ENCODE results near the gene CIPC. TPM values are rescaled to one million over a fixed set of nuclear protein-coding genes. Genes with fewer than 3 reads are reported as not detected.
A peak's percentile ranks its signal among the peaks of the same experiment; 100 is the strongest.

CIPC gene
- total RNA-seq, 1 donor from 2014 or later: 25.6 TPM

DNA sequence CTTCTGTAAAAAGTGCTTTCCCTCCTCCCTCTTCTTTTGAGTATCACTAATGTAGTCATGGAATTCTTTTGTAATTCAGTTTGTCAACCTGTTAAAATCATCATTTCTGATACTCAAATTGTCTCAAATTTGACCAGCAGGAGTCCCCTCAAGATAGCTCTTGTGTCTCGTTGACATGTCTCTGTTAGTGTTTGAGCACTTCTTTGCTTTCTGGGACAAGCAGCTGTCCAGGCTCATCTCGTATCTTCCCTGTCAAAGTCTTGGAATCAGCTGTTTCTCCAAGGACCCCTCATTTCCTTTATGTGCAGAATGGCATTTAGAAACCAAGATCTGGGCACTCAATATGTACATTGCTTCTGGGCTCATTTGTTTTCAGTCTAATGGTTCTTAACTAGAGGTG lies 10.7 kb downstream of the CIPC start:
- Mint-ChIP-seq H3K27me3 (no peaks in the 10 kb centered on the region), H3K36me3 (ENCODE audit: insufficient read depth) (peaks cover 22% of the 10 kb centered on the region), H3K27ac (no peak overlapping the region), H3K4me1 (ENCODE audit: low read depth) (peaks cover 20% of the 10 kb centered on the region), H3K9me3 (ENCODE audit: low read depth) (no peaks in the 10 kb centered on the region), H3K4me3 (ENCODE audit: low read depth) (no peak overlapping the region)
- DNase-seq (ENCODE audit: low spot score, unreplicated experiment): no peak
- TF ChIP-seq, protein P1, sequence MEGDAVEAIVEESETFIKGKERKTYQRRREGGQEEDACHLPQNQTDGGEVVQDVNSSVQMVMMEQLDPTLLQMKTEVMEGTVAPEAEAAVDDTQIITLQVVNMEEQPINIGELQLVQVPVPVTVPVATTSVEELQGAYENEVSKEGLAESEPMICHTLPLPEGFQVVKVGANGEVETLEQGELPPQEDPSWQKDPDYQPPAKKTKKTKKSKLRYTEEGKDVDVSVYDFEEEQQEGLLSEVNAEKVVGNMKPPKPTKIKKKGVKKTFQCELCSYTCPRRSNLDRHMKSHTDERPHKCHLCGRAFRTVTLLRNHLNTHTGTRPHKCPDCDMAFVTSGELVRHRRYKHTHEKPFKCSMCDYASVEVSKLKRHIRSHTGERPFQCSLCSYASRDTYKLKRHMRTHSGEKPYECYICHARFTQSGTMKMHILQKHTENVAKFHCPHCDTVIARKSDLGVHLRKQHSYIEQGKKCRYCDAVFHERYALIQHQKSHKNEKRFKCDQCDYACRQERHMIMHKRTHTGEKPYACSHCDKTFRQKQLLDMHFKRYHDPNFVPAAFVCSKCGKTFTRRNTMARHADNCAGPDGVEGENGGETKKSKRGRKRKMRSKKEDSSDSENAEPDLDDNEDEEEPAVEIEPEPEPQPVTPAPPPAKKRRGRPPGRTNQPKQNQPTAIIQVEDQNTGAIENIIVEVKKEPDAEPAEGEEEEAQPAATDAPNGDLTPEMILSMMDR (IDR thresholded peaks at IDR 0.05; ENCODE audit: unreplicated experiment): no peak

DNA sequence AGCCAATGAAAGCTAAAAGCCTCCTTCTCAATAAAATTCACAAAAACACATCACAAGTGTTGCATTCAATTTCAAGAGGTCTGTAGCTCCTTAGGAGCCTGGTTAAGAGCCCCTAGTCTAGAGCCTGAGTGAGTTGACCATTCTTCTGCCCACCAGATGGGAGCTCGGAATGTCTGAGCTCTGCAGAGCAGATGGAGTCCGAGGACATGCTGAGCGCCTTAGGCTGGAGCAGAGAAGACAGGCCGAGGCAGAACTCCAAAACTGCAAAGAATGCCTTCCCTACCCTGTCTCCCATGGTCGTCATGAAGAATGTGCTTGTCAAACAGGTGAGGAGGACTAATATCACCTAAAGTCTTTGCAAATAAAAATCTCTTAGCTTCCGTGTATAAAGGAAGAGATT lies 11.6 kb downstream of the CIPC start:
- no peaks in the 10 kb centered on the region for H3K9me3 Mint-ChIP-seq (ENCODE audit: low read depth)
- TF ChIP-seq, protein P1 (IDR thresholded peaks at IDR 0.05; ENCODE audit: unreplicated experiment): no peak
- peak overlapping the region; percentile 71 for H3K27ac Mint-ChIP-seq
- H3K27me3 Mint-ChIP-seq: no peaks in the 10 kb centered on the region
- DNase-seq (ENCODE audit: low spot score, unreplicated experiment): no peak
- no peak overlapping the region for H3K4me3 Mint-ChIP-seq (ENCODE audit: low read depth)
- peaks cover 16% of the 10 kb centered on the region for H3K4me1 Mint-ChIP-seq (ENCODE audit: low read depth)
- peaks cover 30% of the 10 kb centered on the region for H3K36me3 Mint-ChIP-seq (ENCODE audit: insufficient read depth)

DNA sequence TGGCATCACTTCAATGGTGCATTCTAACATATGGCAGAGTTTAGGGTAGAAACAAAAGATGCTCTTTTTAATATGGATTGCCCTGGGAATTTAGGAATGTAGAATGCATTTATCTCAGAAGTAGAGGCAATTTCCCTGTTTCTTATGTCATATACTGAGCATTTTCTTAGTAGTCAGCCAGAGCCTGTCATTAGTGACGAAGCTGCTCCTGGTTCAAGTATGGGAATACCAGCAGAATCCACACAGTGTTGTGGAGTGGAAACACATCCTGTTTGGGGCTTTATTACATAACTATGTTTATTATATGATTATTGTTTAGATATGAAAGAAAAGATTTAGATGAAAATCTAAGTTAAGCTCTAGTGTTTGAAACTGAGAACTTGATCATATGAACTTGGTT lies 12.2 kb downstream of the CIPC start:
- TF ChIP-seq, protein P1 (IDR thresholded peaks at IDR 0.05; ENCODE audit: unreplicated experiment): no peak
- DNase-seq (ENCODE audit: low spot score, unreplicated experiment): no peak
- Mint-ChIP-seq H3K4me1 (ENCODE audit: low read depth) (peaks cover 14% of the 10 kb centered on the region), H3K27me3 (no peaks in the 10 kb centered on the region), H3K9me3 (ENCODE audit: low read depth) (no peaks in the 10 kb centered on the region), H3K4me3 (ENCODE audit: low read depth) (no peak overlapping the region), H3K36me3 (ENCODE audit: insufficient read depth) (peaks cover 34% of the 10 kb centered on the region), H3K27ac (peak overlapping the region; percentile 99)

DNA sequence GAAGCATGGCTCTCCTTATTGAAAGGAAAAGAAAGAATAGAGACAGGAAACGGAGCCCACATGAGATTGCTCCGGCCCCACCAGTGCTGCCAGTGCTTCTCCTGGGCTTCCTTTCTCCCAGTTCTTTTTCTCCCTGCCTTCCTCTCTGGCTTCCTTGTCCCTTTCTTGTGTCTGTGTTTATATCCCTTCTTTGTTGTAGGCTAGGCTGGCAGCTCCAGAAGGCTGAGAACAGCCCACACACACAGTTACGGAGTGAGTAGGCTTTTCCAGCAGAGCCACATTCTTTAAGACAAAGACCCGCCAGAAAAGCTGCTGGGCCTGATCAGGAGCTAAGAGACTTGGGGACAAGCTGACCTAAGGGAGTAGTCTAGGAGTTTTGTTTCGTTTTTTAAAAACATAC lies 13.0 kb downstream of the CIPC start:
- Mint-ChIP-seq H3K27me3 (no peaks in the 10 kb centered on the region), H3K9me3 (ENCODE audit: low read depth) (no peaks in the 10 kb centered on the region), H3K4me1 (ENCODE audit: low read depth) (peaks cover 14% of the 10 kb centered on the region), H3K36me3 (ENCODE audit: insufficient read depth) (peaks cover 35% of the 10 kb centered on the region), H3K4me3 (ENCODE audit: low read depth) (peak overlapping the region; percentile 2), H3K27ac (peak overlapping the region; percentile 99)
- no peak for DNase-seq (ENCODE audit: low spot score, unreplicated experiment)
- TF ChIP-seq, protein P1 (IDR thresholded peaks at IDR 0.05; ENCODE audit: unreplicated experiment): no peak

DNA sequence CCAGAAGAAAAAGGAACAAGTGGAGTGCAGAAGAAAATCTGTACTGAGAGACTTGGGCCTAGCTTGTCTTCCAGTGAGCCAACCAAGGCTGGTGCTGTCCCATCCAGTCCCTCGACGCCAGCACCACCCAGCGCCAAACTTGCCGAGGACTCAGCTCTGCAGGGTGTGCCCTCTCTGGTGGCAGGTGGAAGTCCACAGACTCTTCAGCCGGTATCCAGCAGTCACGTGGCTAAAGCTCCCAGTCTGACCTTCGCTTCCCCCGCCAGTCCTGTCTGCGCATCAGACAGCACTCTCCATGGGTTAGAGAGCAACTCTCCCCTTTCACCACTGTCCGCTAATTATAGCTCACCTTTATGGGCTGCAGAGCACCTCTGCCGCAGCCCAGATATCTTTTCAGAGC lies 15.6 kb downstream of the CIPC start:
- Mint-ChIP-seq H3K4me1 (ENCODE audit: low read depth) (peaks cover 12% of the 10 kb centered on the region), H3K27ac (peak overlapping the region; percentile 56), H3K27me3 (no peaks in the 10 kb centered on the region), H3K9me3 (ENCODE audit: low read depth) (no peaks in the 10 kb centered on the region), H3K4me3 (ENCODE audit: low read depth) (no peak overlapping the region), H3K36me3 (ENCODE audit: insufficient read depth) (peaks cover 25% of the 10 kb centered on the region)
- TF ChIP-seq, protein P1 (IDR thresholded peaks at IDR 0.05; ENCODE audit: unreplicated experiment): no peak
- DNase-seq (ENCODE audit: low spot score, unreplicated experiment): no peak
